PFSK-1 (cell line): Measurements from ENCODE around the gene CALML5.

Source experiments
- POLR2AphosphoS5 ChIP-seq: IDR thresholded peaks from 2 replicates; pipeline ENCODE4 v1.6.1; 2012; ENCODE audit warnings: low read depth, mild to moderate bottlenecking, control low read depth, low read length, moderate library complexity
- TAF1 ChIP-seq: IDR thresholded peaks from 2 replicates; pipeline ENCODE4 v1.6.1; 2012; ENCODE audit warnings: low read length, control low read depth, borderline replicate concordance; ENCODE audit not compliant: insufficient read depth
- TF ChIP-seq, protein P1 (sequence below), 2 experiments: IDR thresholded peaks; 2 replicates each; pipeline versions ENCODE4 v1.6.1 to v1.8.0; 2011 to 2012; ENCODE audit warnings: low read depth in 2 of 2, low read length in 2 of 2, control low read depth in 1 of 2, inconsistent platforms in 1 of 2, mild to moderate bottlenecking in 1 of 2, moderate library complexity in 1 of 2; ENCODE audit not compliant: insufficient read depth in 1 of 2

DNA sequence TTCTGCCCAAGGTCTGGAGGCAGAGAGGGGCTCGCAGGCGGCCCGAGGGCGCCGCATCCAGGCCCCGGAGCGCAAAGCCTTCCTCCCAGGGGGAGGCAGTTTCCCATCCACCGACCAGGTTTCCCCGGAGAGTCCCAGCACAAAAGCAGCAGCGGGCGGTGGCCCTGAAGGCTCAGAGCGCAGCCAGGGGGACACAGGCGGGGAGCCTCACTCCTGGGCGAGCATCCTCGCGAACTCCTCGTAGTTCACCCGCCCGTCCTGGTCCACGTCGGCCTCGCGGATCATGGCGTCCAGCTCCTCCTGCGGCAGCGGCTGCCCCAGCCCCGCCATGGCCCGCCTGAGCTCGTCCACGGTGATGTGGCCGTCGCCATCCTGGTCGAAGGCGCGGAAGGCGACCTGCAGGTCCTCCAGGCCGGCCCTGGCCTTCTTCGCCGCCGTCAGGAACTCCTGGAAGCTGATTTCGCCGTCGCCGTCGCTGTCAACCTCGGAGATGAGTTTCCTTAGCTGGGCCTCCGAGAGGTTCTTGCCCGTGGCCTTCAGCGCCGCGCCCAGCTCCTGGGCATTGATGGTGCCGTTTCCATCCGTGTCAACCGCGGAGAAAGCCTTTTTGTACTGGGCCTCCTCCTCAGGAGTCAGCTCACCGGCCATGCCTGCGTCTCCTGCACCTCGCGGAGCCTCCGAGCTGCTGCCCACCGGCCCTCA, 428 bp downstream of the CALML5 start:
- TF ChIP-seq POLR2AphosphoS5: no peak
- TF ChIP-seq, protein P1, sequence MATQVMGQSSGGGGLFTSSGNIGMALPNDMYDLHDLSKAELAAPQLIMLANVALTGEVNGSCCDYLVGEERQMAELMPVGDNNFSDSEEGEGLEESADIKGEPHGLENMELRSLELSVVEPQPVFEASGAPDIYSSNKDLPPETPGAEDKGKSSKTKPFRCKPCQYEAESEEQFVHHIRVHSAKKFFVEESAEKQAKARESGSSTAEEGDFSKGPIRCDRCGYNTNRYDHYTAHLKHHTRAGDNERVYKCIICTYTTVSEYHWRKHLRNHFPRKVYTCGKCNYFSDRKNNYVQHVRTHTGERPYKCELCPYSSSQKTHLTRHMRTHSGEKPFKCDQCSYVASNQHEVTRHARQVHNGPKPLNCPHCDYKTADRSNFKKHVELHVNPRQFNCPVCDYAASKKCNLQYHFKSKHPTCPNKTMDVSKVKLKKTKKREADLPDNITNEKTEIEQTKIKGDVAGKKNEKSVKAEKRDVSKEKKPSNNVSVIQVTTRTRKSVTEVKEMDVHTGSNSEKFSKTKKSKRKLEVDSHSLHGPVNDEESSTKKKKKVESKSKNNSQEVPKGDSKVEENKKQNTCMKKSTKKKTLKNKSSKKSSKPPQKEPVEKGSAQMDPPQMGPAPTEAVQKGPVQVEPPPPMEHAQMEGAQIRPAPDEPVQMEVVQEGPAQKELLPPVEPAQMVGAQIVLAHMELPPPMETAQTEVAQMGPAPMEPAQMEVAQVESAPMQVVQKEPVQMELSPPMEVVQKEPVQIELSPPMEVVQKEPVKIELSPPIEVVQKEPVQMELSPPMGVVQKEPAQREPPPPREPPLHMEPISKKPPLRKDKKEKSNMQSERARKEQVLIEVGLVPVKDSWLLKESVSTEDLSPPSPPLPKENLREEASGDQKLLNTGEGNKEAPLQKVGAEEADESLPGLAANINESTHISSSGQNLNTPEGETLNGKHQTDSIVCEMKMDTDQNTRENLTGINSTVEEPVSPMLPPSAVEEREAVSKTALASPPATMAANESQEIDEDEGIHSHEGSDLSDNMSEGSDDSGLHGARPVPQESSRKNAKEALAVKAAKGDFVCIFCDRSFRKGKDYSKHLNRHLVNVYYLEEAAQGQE (IDR thresholded peaks at IDR 0.05; ENCODE audit: insufficient read depth in 1 of 2, low read depth in 2 of 2, low read length in 2 of 2): no peak
- no peak for TF ChIP-seq TAF1
